Esophagus muscularis mucosa (tissue), 4 donors: ENCODE data around the gene CD3E.

ENCODE experiments used
- CTCF ChIP-seq, 3 experiments: fragments of 200-600 bp in 2 of 3; fragments of 450-650 bp in 1 of 3; sonication (generic) in 2 of 3; IDR thresholded peaks; one replicate each; pipeline ENCODE4 v1.5.1; 2017 to 2019; ENCODE audit warnings: antibody characterized with exemption in 3 of 3, mild to moderate bottlenecking in 2 of 3, moderate library complexity in 1 of 3
- EP300 ChIP-seq: sonication (generic); formaldehyde crosslinking; IDR thresholded peaks from one replicate; pipeline ENCODE4 v1.6.1; 2017; ENCODE audit warnings: antibody characterized with exemption
- POLR2A ChIP-seq: fragments of 450-650 bp; IDR thresholded peaks from one replicate; pipeline ENCODE4 v1.6.1; 2017; ENCODE audit warnings: antibody characterized with exemption, moderate library complexity, mild to moderate bottlenecking, low read depth
- POLR2AphosphoS5 ChIP-seq, 2 donors: sonication (generic); formaldehyde crosslinking; IDR thresholded peaks; one replicate each; pipeline ENCODE4 v1.6.1; 2017; ENCODE audit warnings: antibody characterized with exemption in 2 of 2

DNA sequence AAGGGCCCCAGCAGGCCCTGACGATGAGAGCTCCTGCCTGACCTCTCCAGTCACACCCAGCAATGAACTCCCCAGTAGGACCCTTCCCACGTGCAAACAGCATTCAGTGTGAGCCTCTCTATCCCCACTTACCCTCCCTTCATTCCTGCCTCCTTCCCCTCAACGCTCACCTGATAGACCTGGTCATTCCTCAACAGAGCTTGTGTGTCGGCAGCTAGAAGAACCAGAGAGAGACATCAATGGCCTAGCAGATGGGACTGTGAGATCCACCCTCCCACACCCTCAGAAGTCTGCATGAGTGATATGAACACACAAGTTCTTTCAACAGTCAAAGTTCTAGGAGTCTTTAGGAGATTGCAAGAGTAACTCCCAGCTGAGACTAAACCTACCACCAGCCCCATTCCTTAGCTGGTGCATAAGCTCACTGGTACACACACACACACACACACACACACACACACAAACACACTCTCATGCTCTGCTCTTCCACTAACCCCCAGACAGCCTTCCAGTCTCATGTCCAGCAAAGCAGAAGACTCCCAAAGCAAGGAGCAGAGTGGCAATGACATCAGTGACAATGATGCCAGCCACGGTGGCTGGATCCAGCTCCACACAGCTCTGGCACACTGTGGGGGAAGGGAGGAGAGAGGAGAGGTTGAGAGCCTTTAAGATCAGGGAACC, 34.9 kb downstream of the CD3E start:
- TF ChIP-seq POLR2A: no peak
- no peak for TF ChIP-seq CTCF (IDR thresholded peaks at IDR 0.05)
- TF ChIP-seq POLR2AphosphoS5 (IDR thresholded peaks at IDR 0.05): no peak
- TF ChIP-seq EP300: no peak
